ENCODE results near the gene TMEM132A. TPM values are rescaled to one million over a fixed set of nuclear protein-coding genes. Genes with fewer than 3 reads are reported as not detected.
A peak's percentile ranks its signal among the peaks of the same experiment; 100 is the strongest.

The TMEM132A gene
- total RNA-seq, 2 experiments from 2014 or later, result 3.3 to 5.7 TPM

DNA sequence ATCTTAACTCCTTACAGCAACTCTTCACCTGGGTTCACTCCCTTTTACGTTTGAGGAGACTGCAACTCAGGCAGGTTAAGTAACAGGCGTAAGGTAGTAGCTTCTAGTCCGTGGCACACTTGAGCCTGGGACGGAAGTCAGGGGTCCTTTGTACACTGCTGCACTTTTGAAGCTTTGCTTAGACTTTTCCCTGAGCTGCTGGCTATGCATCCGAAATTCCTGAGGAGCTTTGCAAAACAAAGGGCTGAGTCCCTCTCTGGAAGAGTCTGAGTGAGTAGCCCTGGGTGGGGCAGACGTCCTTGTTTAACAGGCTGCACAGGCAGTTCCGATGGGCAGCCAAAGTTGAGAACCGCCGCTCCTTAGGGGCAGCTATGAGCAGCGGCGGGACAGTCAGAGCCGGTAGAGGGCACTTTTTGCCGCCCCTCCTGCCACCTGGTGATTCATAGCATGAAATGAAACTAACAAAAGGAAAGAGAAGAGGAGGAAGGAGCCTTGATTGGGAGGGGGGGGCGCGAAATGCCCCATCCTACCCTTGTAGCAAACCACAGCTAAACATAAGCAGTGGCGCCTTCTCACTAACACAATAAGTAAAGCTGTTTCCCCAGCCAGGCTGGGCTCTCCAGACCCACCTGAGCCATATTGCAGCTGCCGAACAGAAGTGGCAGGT is 8.9 kb upstream of the TMEM132A start:
- ChIA-PET CTCF (interaction anchor here (0.6 to 7.4 kb wide), 17 partner anchors 8 to 420 kb away, joined by 3 to 86 read pairs (median 4); partner anchors contain the start of genes PRPF19 and TMEM132A), POLR2A (interaction anchor here (0.7 to 4.1 kb wide), 7 partner anchors 10 to 196 kb away, joined by 3 to 26 read pairs (median 3); partner anchors contain the start of gene PRPF19)
- Mint-ChIP-seq H3K27ac (peak overlapping the region; percentile 78), H3K4me1 (ENCODE audit: low read depth) (peaks cover 67% of the 10 kb centered on the region), H3K9me3 (no peaks in the 10 kb centered on the region), H3K36me3 (peaks cover 27% of the 10 kb centered on the region), H3K27me3 (no peaks in the 10 kb centered on the region), H3K4me3 (peak overlapping the region; percentile 92)
- DNase-seq, result peak; percentile 87
- intact Hi-C loops (cut with micrococcal nuclease), result loop anchor here (1.0 to 10.0 kb wide), 8 partner anchors 9 to 419 kb away; partner anchors contain the start of genes DDB1, SLC15A3, TKFC and TMEM132A

DNA sequence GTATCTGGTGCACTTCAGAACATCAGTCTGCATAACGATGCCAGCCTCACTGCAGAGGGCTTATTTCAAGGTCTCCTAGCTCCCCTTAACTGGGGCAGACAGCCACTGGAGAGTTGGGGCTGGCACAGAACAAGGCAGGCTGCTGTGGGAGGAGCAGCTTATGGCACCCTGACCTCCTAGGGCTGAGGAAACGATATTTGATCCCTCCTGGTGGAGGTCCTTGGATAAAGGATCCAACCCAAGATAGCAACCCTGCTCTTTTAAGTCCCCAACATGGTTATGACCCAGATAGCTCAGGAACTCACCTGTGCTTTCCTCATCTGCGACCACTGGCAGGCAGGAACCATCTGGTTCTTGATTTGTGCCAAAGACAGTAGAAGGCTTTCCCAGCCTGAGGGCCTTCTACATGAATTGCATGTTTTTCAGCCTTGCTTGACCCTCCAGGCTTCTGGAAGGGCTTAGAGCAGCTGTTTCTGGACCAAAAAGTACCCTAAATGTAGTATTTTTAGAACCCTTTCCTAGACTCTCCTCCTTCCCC is 7.5 kb upstream of the TMEM132A start:
- intact Hi-C loops (cut with micrococcal nuclease), result loop anchor here (5.0 to 10.0 kb wide), 2 partner anchors 36 to 418 kb away; partner anchors contain the start of genes DDB1, SLC15A3 and TKFC
- Mint-ChIP-seq H3K9me3 (no peaks in the 10 kb centered on the region), H3K4me3 (no peak overlapping the region), H3K36me3 (peaks cover 40% of the 10 kb centered on the region), H3K4me1 (ENCODE audit: low read depth) (peaks cover 61% of the 10 kb centered on the region), H3K27ac (no peak overlapping the region), H3K27me3 (no peaks in the 10 kb centered on the region)
- ChIA-PET POLR2A (interaction anchor here (4.1 kb wide), 1 partner anchor 12 kb away, joined by 26 read pairs; the partner anchor contains the start of gene PRPF19), CTCF (interaction anchor here (0.7 to 7.4 kb wide), 6 partner anchors 14 to 419 kb away, joined by 3 to 86 read pairs (median 4); partner anchors contain the start of gene PRPF19)
- no peak for DNase-seq

DNA sequence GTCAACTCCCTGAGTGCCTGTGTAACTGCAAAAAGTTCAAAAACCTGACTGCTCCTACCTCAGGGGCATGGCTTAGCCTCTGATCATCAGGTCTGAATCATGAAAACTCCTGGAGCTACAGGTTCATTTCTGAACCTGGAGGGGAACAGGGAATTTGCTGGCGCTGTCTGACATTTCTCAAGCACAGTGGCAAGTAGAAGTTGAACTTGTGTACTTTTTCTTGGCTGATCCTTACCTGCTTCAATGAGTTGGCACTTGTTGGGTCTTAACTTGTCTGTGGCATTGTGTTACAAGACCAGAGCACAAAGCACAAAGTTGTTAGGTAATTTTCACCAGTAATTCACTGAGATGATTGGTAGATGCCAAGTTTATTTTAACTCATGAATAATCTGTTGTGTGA is 7.0 kb upstream of the TMEM132A start:
- CTCF ChIA-PET, result interaction anchor here (0.7 to 7.4 kb wide), 3 partner anchors 15 to 270 kb away, joined by 3 to 86 read pairs (median 19); partner anchors contain the start of gene PRPF19
- no peak for DNase-seq
- no peaks in the 10 kb centered on the region for H3K27me3 Mint-ChIP-seq
- intact Hi-C loops (cut with micrococcal nuclease), result loop anchor here (5.0 to 10.0 kb wide), 2 partner anchors 35 to 418 kb away; partner anchors contain the start of genes DDB1, SLC15A3 and TKFC
- H3K27ac Mint-ChIP-seq, result no peak overlapping the region
- H3K9me3 Mint-ChIP-seq, result no peaks in the 10 kb centered on the region
- peaks cover 45% of the 10 kb centered on the region for H3K36me3 Mint-ChIP-seq
- no peak overlapping the region for H3K4me3 Mint-ChIP-seq
- peaks cover 56% of the 10 kb centered on the region for H3K4me1 Mint-ChIP-seq (ENCODE audit: low read depth)
- POLR2A ChIA-PET, result no interaction called here

DNA sequence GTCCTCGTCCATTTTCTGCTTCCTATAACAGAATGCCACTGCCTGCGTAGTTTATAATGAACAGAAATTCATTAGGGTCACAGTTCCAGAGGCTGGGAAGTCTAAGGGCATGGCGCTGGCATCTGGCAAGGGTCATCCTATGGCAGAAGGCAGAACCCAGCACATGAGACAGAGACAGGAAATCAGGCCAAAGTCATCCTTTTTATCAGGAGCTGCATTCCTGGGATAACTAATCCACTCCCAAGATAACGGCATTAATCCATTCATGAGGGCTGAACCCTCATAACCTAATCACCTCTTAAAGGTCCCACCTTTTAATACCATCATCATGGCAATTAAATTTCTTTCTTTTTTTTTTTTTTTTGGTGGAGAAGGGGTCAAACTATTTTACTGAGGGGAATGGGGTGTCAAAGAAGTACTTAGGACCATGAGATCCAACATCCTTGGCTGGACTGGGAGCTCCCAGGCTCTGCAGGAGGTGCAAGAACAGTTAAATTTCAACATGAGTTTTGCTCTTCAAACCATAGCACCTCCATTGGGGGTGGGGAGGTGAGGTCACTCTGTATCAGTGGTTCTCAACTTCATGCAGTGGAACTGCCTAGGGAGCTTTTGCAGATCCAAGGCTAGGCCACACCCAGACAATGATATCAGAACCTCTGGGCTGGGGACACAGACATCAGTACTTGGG is 5.9 kb upstream of the TMEM132A start:
- no peaks in the 10 kb centered on the region for H3K9me3 Mint-ChIP-seq
- H3K27me3 Mint-ChIP-seq, result peaks cover 2% of the 10 kb centered on the region
- H3K36me3 Mint-ChIP-seq, result peaks cover 54% of the 10 kb centered on the region
- H3K27ac Mint-ChIP-seq, result no peak overlapping the region
- DNase-seq, result no peak
- POLR2A ChIA-PET, result no interaction called here
- H3K4me3 Mint-ChIP-seq, result no peak overlapping the region
- intact Hi-C loops (cut with micrococcal nuclease), result loop anchor here (5.0 to 10.0 kb wide), 2 partner anchors 34 to 416 kb away; partner anchors contain the start of genes DDB1, SLC15A3 and TKFC
- peaks cover 46% of the 10 kb centered on the region for H3K4me1 Mint-ChIP-seq (ENCODE audit: low read depth)
- CTCF ChIA-PET, result interaction anchor here (0.8 to 7.4 kb wide), 6 partner anchors 16 to 143 kb away, joined by 3 to 86 read pairs (median 5); partner anchors contain the start of gene PRPF19

DNA sequence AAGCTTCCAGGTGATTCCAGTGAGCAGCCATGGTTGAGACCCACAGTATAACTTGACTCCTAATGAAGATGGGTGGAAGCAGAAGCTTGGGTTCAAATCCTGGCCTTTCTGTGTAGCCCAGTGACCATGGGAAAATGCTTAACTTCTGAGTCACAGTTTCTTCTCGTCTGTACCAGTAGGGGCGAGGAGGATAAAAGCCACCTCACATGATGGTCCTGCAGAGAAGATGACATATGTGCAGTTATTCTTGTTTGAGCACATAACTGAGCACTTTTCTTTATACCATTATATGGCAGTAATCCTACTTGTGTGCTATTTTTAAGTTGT is 5.4 kb upstream of the TMEM132A start:
- DNase-seq, result no peak
- Mint-ChIP-seq H3K4me1 (ENCODE audit: low read depth) (peaks cover 44% of the 10 kb centered on the region), H3K27ac (no peak overlapping the region), H3K9me3 (no peaks in the 10 kb centered on the region), H3K4me3 (no peak overlapping the region), H3K27me3 (peaks cover 3% of the 10 kb centered on the region), H3K36me3 (peaks cover 55% of the 10 kb centered on the region)
- intact Hi-C loops (cut with micrococcal nuclease), result loop anchor here (5.0 to 10.0 kb wide), 2 partner anchors 33 to 416 kb away; partner anchors contain the start of genes DDB1, SLC15A3 and TKFC
- ChIA-PET CTCF (interaction anchor here (0.8 to 1.7 kb wide), 4 partner anchors 19 to 143 kb away, joined by 3 to 5 read pairs (median 4); no protein-coding TSS in a partner anchor), POLR2A (no interaction called here)

DNA sequence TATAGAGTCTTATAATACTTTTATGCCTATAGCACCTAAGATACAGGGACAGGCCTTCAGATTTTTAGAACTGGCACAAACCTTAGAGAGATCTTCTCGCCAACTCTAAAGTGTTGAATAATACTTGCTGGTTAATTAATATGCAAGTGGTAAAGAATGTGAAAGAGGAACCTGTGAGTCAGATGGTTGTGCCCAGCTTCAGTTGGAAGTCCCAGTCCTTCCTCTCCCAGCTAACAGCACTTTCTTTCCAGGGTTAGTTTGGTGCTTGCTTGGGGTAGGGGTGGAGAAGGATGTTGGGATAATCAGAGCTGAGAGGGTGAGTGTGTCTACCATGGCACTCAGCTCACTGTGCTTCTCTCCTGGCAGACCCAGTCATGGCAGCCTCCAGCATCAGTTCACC is 4.9 kb upstream of the TMEM132A start:
- POLR2A ChIA-PET, result no interaction called here
- CTCF ChIA-PET, result interaction anchor here (0.8 to 1.7 kb wide), 4 partner anchors 20 to 144 kb away, joined by 3 to 5 read pairs (median 4); no protein-coding TSS in a partner anchor
- no peak for DNase-seq
- peaks cover 6% of the 10 kb centered on the region for H3K27me3 Mint-ChIP-seq
- intact Hi-C loops (cut with micrococcal nuclease), result loop anchor here (5.0 to 10.0 kb wide), 2 partner anchors 33 to 415 kb away; partner anchors contain the start of genes DDB1, SLC15A3 and TKFC
- H3K9me3 Mint-ChIP-seq, result no peaks in the 10 kb centered on the region
- peaks cover 53% of the 10 kb centered on the region for H3K36me3 Mint-ChIP-seq
- H3K4me1 Mint-ChIP-seq (ENCODE audit: low read depth), result peaks cover 46% of the 10 kb centered on the region
- H3K4me3 Mint-ChIP-seq, result no peak overlapping the region
- H3K27ac Mint-ChIP-seq, result no peak overlapping the region

DNA sequence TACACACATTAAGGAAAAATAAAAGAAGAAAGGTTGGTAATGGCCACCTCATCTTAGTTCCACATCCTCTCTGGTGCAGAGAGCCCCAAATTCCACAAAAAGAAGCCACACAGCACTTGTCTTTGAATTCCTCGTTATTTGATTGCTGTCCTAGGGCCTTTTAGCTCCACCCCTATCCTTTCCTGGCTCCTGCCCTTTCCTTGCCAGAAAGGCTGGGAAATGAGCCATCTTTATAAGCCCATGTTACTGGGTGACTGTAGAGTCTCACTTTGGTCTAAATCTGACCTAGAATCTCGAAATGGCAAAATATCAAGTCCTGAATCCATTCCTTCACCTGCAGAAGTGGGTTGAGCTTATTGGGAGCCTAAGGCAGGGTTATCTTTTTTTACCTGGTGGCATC is 4.3 kb upstream of the TMEM132A start:
- ChIA-PET CTCF (interaction anchor here (1.5 to 1.7 kb wide), 2 partner anchors 20 to 50 kb away, joined by 5 read pairs; no protein-coding TSS in a partner anchor), POLR2A (no interaction called here)
- Mint-ChIP-seq H3K36me3 (peaks cover 53% of the 10 kb centered on the region), H3K4me1 (ENCODE audit: low read depth) (peaks cover 47% of the 10 kb centered on the region), H3K9me3 (no peaks in the 10 kb centered on the region), H3K27me3 (peaks cover 7% of the 10 kb centered on the region), H3K27ac (no peak overlapping the region), H3K4me3 (no peak overlapping the region)
- intact Hi-C loops (cut with micrococcal nuclease), result loop anchor here (5.0 to 10.0 kb wide), 2 partner anchors 32 to 415 kb away; partner anchors contain the start of genes DDB1, SLC15A3 and TKFC
- DNase-seq, result no peak

DNA sequence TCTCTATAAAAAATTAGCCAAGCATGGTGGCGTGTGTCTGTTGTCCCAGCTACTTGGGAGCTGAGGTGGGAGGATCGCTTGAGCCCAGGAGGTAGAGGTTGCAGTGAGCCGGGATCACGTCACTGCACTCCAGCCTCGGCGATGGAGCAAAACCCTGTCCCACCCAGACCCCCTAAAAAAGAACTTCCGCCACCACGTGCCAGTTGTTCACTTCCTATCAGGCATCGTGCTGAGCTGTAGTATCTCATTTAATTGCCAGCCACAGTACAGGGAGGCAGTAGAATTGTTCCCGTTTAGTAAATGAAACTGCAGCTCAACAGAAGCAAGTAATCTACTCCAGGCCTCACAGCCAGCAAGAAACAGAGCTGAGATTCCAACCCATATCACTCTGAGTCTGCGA is 3.0 kb upstream of the TMEM132A start:
- H3K4me1 Mint-ChIP-seq (ENCODE audit: low read depth), result peaks cover 48% of the 10 kb centered on the region
- intact Hi-C loops (cut with micrococcal nuclease), result no loop called here
- DNase-seq, result no peak
- no peak overlapping the region for H3K4me3 Mint-ChIP-seq
- H3K36me3 Mint-ChIP-seq, result peaks cover 49% of the 10 kb centered on the region
- ChIA-PET POLR2A (no interaction called here), CTCF (no interaction called here)
- H3K9me3 Mint-ChIP-seq, result no peaks in the 10 kb centered on the region
- peaks cover 19% of the 10 kb centered on the region for H3K27me3 Mint-ChIP-seq
- no peak overlapping the region for H3K27ac Mint-ChIP-seq

DNA sequence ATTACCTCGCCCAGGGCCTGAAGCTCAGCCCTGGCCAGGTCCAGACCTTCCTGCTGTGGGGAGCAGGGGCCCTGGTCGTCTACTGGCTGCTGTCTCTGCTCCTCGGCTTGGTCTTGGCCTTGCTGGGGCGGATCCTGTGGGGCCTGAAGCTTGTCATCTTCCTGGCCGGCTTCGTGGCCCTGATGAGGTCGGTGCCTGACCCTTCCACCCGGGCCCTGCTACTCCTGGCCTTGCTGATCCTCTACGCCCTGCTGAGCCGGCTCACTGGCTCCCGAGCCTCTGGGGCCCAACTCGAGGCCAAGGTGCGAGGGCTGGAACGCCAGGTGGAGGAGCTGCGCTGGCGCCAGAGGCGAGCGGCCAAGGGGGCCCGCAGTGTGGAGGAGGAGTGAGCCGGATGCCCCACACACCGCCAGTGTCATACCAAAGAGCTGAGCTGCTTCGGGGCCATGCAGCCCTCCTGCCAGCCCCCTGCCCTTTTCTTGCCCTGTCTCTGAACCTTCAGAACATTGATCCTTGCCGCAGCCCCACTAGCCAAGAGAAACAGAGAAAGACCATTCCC is 2.4 kb upstream of the TMEM132A start:
- Mint-ChIP-seq H3K27ac (no peak overlapping the region), H3K27me3 (peaks cover 23% of the 10 kb centered on the region), H3K4me1 (ENCODE audit: low read depth) (peaks cover 43% of the 10 kb centered on the region), H3K36me3 (peaks cover 46% of the 10 kb centered on the region), H3K4me3 (no peak overlapping the region), H3K9me3 (no peaks in the 10 kb centered on the region)
- no peak for DNase-seq
- ChIA-PET CTCF (no interaction called here), POLR2A (no interaction called here)
- intact Hi-C loops (cut with micrococcal nuclease), result no loop called here

DNA sequence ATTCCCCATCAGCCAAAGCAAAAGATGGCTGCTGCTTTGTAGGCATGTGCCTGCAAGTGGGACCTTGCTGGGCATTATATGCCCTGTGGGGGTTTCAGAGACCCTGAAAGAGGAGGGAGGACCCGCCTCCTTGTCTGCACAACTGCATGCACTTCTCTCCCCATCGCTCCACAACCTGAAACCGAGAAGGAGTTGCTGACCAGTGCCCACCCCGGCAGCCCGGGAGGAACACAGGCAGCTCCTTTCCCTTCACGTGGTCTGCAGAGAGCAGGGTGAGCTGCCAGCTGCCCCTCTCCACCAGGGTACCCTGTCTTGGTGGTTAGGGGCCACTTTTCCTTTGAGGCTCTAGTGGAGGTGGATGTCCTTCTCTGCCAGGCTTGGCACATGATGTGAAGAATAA is 1.4 kb upstream of the TMEM132A start:
- H3K27me3 Mint-ChIP-seq, result peaks cover 23% of the 10 kb centered on the region

DNA sequence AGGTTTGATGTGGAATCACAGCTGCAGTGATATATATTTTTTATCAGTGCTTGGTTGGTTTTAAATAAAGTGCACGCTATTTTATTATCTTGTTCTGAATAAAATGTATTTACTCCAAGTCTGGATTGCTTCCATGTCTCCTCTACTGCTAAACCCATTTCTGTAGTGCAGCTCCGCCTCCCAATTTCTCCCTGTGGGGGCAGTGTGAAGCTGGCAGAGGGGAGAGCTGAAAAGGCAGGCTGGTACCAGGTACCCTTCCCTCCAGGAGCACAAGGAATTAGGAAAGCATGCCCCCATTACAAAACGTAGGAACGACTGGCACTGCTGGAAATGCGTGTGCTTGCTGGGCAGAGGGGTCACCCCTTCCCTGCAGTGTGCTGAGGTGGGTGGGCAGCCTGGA is 934 bp upstream of the TMEM132A start:
- no peak overlapping the region for H3K27ac Mint-ChIP-seq
- POLR2A ChIA-PET, result interaction anchor here (0.6 kb wide), 1 partner anchor 382 kb away, joined by 3 read pairs; no protein-coding TSS in a partner anchor
- intact Hi-C loops (cut with micrococcal nuclease), result no loop called here
- H3K4me3 Mint-ChIP-seq, result no peak overlapping the region
- no peaks in the 10 kb centered on the region for H3K9me3 Mint-ChIP-seq
- peaks cover 32% of the 10 kb centered on the region for H3K4me1 Mint-ChIP-seq (ENCODE audit: low read depth)
- CTCF ChIA-PET, result interaction anchor here (1.0 kb wide), 1 partner anchor 8 kb away, joined by 5 read pairs; no protein-coding TSS in a partner anchor
- H3K27me3 Mint-ChIP-seq, result peaks cover 23% of the 10 kb centered on the region
- no peak for DNase-seq
- peaks cover 40% of the 10 kb centered on the region for H3K36me3 Mint-ChIP-seq

More for the DNA sequence above, 1.4 kb upstream of the TMEM132A start:
- no peak for DNase-seq
- ChIA-PET POLR2A (no interaction called here), CTCF (no interaction called here)
- Mint-ChIP-seq H3K36me3 (peaks cover 40% of the 10 kb centered on the region), H3K4me1 (ENCODE audit: low read depth) (peaks cover 36% of the 10 kb centered on the region), H3K9me3 (no peaks in the 10 kb centered on the region), H3K4me3 (no peak overlapping the region), H3K27ac (no peak overlapping the region)
- intact Hi-C loops (cut with micrococcal nuclease), result no loop called here
